ENCODE measurements around the gene MSMB.

DNA sequence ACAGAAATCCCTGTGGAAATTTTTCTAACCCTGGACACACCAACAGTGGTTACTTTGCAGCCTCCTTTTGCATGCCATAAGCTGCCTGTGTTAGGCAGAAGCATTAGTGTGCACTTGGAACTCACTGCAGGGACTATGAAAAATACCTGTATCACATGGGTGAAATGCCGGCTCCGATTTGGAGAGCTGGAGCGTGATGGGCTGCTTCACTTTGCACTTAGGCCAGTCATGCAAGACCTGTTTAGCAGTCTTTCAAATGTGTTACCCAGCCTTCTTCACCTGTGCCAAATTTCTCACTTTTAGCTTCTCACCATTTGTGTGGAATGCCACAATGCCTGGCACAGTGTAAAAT is 26.9 kb downstream of the MSMB start:
- TF ChIP-seq POLR2AphosphoS5 (IDR thresholded peaks at IDR 0.05; ENCODE audit: low read depth, low read length) (no peak), POLR2A (IDR thresholded peaks at IDR 0.05; ENCODE audit: low read depth, low read length) (no peak), TAF1 (IDR thresholded peaks at IDR 0.05; ENCODE audit: borderline replicate concordance, low read depth, low read length) (no peak)

Data from GM12892 (cell line).